ENCODE measurements around the gene TMEM163. TPM values are rescaled to one million over a fixed set of nuclear protein-coding genes. Genes with fewer than 3 reads are reported as not detected.

TMEM163 gene
- total and polyA plus RNA-seq, 2 experiments from 2014 or later, result 1.1 TPM

- no peak for DNase-seq (ENCODE audit: low spot score)
- 95% methylated on average over 6 of the region's 6 CpGs for WGBS (ENCODE audit: low lambda C conversion rate, missing lambda C conversion rate)
- H3K9me2 ChIP-seq (replicated peaks; ENCODE audit: insufficient read depth), result no peaks in the 10 kb centered on the region
- no peak overlapping the region for H3K4me2 ChIP-seq
- H3K36me3 ChIP-seq (replicated peaks; ENCODE audit: insufficient read depth, low read depth), result no peaks in the 10 kb centered on the region
- no peaks in the 10 kb centered on the region for H3K79me2 ChIP-seq
- H3K27ac ChIP-seq, result no peak overlapping the region
- no peaks in the 10 kb centered on the region for H4K20me1 ChIP-seq (ENCODE audit: insufficient read depth, poor library complexity, severe bottlenecking)
- H3K4me1 ChIP-seq (ENCODE audit: insufficient read depth), result no peaks in the 10 kb centered on the region
- H3K9me3 ChIP-seq (ENCODE audit: low read depth), result no peaks in the 10 kb centered on the region
- H3K4me3 ChIP-seq, result no peak overlapping the region
- TF ChIP-seq CTCF (IDR thresholded peaks at IDR 0.05; ENCODE audit: poor library complexity) (no peak), EZH2phosphoT487 (IDR thresholded peaks at IDR 0.05; ENCODE audit: low read depth, severe bottlenecking, unreplicated experiment) (no peak), EZH2 (IDR thresholded peaks at IDR 0.05; ENCODE audit: borderline replicate concordance) (no peak)
- H3K27me3 ChIP-seq, result no peaks in the 10 kb centered on the region
- H2AFZ ChIP-seq, result no peak overlapping the region
These were observed 256.5 kb downstream of the TMEM163 start for GRCh38 chr2:134462275-134462674.

- no peaks in the 10 kb centered on the region for H3K9me3 ChIP-seq (ENCODE audit: low read depth)
- no peak overlapping the region for H2AFZ ChIP-seq
- no peaks in the 10 kb centered on the region for H3K79me2 ChIP-seq
- DNase-seq (ENCODE audit: low spot score), result no peak
- no peaks in the 10 kb centered on the region for H3K27me3 ChIP-seq
- 76% methylated on average over 6 of the region's 6 CpGs for WGBS (ENCODE audit: low lambda C conversion rate, missing lambda C conversion rate)
- no peak overlapping the region for H3K27ac ChIP-seq
- no peak for TF ChIP-seq EZH2phosphoT487 (IDR thresholded peaks at IDR 0.05; ENCODE audit: low read depth, severe bottlenecking, unreplicated experiment)
- no peak for TF ChIP-seq CTCF (IDR thresholded peaks at IDR 0.05; ENCODE audit: poor library complexity)
- TF ChIP-seq EZH2 (IDR thresholded peaks at IDR 0.05; ENCODE audit: borderline replicate concordance), result no peak
- H3K9me2 ChIP-seq (replicated peaks; ENCODE audit: insufficient read depth), result no peaks in the 10 kb centered on the region
- no peak overlapping the region for H3K4me3 ChIP-seq
- H3K4me2 ChIP-seq, result no peak overlapping the region
- H4K20me1 ChIP-seq (ENCODE audit: insufficient read depth, poor library complexity, severe bottlenecking), result no peaks in the 10 kb centered on the region
- H3K36me3 ChIP-seq (replicated peaks; ENCODE audit: insufficient read depth, low read depth), result no peaks in the 10 kb centered on the region
- no peaks in the 10 kb centered on the region for H3K4me1 ChIP-seq (ENCODE audit: insufficient read depth)
These were observed 257.3 kb downstream of the TMEM163 start for GRCh38 chr2:134461511-134461910.

DNA sequence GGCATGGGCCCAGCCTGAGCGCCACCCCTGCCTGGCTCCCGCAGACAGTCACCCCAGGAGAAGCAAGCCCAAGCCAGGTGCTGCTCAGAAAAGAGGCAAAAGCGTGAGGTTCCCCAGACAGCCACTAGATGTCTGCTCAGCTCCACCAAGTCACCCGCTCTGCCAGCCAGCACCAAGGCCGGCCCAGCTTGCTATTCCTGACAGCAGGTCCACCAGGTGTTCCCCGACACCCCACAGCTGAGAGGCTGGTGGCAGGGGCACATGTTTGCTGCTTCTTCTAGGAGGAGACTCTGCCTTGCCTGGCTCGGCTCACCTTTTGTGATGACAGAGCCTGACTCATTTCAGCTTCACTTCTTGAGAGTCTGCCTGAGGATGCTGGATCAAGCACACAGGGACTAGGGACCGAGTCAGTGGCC, 258.2 kb downstream of the TMEM163 start:
- Histone ChIP-seq H3K79me2 (no peaks in the 10 kb centered on the region), H3K9me2 (replicated peaks; ENCODE audit: insufficient read depth) (no peaks in the 10 kb centered on the region), H3K4me1 (ENCODE audit: insufficient read depth) (no peaks in the 10 kb centered on the region), H2AFZ (no peak overlapping the region), H4K20me1 (ENCODE audit: insufficient read depth, poor library complexity, severe bottlenecking) (no peaks in the 10 kb centered on the region), H3K4me2 (no peak overlapping the region), H3K27ac (no peak overlapping the region), H3K27me3 (no peaks in the 10 kb centered on the region), H3K9me3 (ENCODE audit: low read depth) (no peaks in the 10 kb centered on the region), H3K36me3 (replicated peaks; ENCODE audit: insufficient read depth, low read depth) (no peaks in the 10 kb centered on the region), H3K4me3 (no peak overlapping the region)
- WGBS (ENCODE audit: low lambda C conversion rate, missing lambda C conversion rate), result 40% methylated on average over 8 of the region's 8 CpGs
- DNase-seq (ENCODE audit: low spot score), result peak; percentile 81
- TF ChIP-seq EZH2phosphoT487 (IDR thresholded peaks at IDR 0.05; ENCODE audit: low read depth, severe bottlenecking, unreplicated experiment) (no peak), EZH2 (IDR thresholded peaks at IDR 0.05; ENCODE audit: borderline replicate concordance) (no peak), CTCF (IDR thresholded peaks at IDR 0.05; ENCODE audit: poor library complexity) (peak; percentile 75)

Measured in hepatocyte (in vitro differentiated cells).